Measurements from ENCODE around the gene CD300LD.
"Not testable (repeated sequence)": the region's sequence is repeated elsewhere in the genome, so short reads cannot be mapped to it uniquely, and the experiment has no call there.

Gene CD300LD

GRCh38 chr17:74606050-74606449 lies 14.0 kb upstream of the CD300LD start:
- DNase-seq: no peak

GRCh38 chr17:74605361-74605760 lies 13.3 kb upstream of the CD300LD start:
- DNase-seq: peak; percentile 75

GRCh38 chr17:74604761-74605160 lies 12.7 kb upstream of the CD300LD start:
- no peak for DNase-seq

GRCh38 chr17:74604200-74604599 lies 12.1 kb upstream of the CD300LD start:
- DNase-seq: no peak

- DNase-seq: no peak
Observed at GRCh38 chr17:74603746-74604145, 11.7 kb upstream of the CD300LD start.

- DNase-seq: no peak
Observed at GRCh38 chr17:74603037-74603635, 11.1 kb upstream of the CD300LD start.

GRCh38 chr17:74601944-74602572 lies 10.0 kb upstream of the CD300LD start:
- DNase-seq: peak; percentile 33

GRCh38 chr17:74599448-74599939 lies 7.4 kb upstream of the CD300LD start:
- DNase-seq: no peak

- DNase-seq: no peak
Observed at GRCh38 chr17:74599023-74599399, 6.9 kb upstream of the CD300LD start.

GRCh38 chr17:74598346-74599022 lies 6.4 kb upstream of the CD300LD start:
- DNase-seq: no peak

GRCh38 chr17:74597069-74597790 lies 5.1 kb upstream of the CD300LD start:
- no peak for DNase-seq

- no peak for DNase-seq
Observed at GRCh38 chr17:74595037-74595750, 3.1 kb upstream of the CD300LD start.

GRCh38 chr17:74591503-74591902 lies 580 bp downstream of the CD300LD start:
- no peak for DNase-seq

GRCh38 chr17:74585711-74586110 lies 6.4 kb downstream of the CD300LD start:
- DNase-seq: no peak

GRCh38 chr17:74584292-74585060 lies 7.6 kb downstream of the CD300LD start:
- DNase-seq: no peak

GRCh38 chr17:74582633-74583032 lies 9.4 kb downstream of the CD300LD start:
- DNase-seq: no peak

GRCh38 chr17:74579900-74580299 lies 12.2 kb downstream of the CD300LD start:
- no peak for DNase-seq

GRCh38 chr17:74578979-74579378 lies 13.1 kb downstream of the CD300LD start:
- no peak for DNase-seq

- DNase-seq: no peak
Observed at GRCh38 chr17:74574489-74575142, 17.5 kb downstream of the CD300LD start.

GRCh38 chr17:74573635-74574034 lies 18.4 kb downstream of the CD300LD start:
- DNase-seq: not testable (repeated sequence)

GRCh38 chr17:74573169-74573568 lies 18.9 kb downstream of the CD300LD start:
- DNase-seq: no peak
